Activated CD8-positive, alpha-beta memory T cell treated with anti-CD3 and anti-CD28 coated beads for 4 hours (primary cell): ENCODE measurements around the gene KLK14.

ENCODE experiments used
- DNase-seq, 2 donors: peaks; one replicate each; pipeline ENCODE4 v3.0.0-alpha.2; 2020; ENCODE audit warnings: low read depth in 2 of 2

The KLK14 gene

DNA sequence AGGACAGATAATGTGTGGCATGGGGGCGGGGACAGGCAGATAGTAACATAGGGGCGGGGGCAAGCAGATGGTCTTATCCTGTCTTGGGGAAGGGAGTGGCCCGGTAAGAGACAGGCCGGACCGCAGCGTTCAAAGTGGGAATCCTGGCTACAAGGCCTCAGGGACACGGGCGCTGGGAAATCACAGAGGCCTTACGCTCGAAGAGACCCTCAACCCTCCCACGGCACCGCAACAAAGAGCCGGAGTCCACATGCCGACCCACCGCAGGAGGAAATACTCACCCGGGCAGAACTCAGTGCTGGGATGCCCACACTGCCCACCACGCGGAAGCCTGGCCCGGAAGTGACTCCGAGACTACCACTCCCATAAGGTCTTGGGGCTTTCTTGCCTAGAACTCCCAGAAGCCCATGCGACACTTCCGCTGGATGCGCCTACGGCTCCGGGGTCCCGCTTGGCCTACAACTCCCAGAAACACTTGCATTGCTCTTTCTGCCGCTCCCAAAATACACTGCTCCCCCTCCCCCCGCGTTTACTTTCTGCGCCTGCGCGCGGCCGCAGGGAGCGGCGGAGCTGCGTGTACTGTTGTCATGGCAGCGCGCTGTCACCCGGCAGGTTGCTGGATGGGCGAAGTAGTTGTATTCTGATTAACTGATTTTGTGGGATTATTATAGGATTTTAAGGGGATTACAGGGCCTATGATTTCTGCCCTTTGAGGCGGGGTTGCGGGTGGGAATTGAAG is 25.5 kb upstream of the KLK14 start, which contains the start of gene CTU1:
Gene CTU1 (minus strand): TSS at position 344 of the 739 bp plus-strand sequence. CDS start 3,840 bp downstream, outside the sequence.
- DNase-seq, result peak; percentile 96 to 99

DNA sequence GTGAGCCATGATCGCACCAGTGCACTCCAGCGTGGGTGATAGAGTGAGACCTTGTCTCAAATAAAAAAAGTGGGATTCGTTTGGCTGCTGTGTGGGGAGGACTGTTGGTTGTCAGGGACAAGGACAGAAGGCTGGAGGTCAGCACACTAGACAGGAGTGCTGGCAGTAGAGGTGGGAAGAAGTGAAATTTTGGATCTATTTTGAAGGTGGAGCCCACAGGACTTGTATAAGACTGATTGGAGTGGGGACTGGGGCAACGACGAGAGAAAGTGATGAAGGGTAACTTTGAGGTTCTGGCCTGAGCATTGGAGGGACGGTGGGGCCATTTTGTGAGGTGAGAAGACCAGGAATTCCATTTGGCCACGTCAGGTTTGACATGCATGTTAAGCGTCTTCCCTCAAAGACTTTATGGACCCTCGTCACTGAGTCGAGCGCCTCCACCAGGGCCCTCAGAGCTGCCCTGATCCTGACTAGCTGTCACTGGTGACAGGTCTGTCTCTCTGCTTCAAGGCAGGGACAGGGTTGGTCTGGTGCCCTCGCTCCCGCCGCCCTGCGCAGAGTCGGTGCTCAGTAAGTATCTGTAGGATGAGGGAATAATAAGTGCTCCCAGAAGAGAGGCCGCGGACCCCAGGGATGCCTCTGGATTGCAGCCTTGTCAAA is 24.8 kb upstream of the KLK14 start:
- no peak for DNase-seq

DNA sequence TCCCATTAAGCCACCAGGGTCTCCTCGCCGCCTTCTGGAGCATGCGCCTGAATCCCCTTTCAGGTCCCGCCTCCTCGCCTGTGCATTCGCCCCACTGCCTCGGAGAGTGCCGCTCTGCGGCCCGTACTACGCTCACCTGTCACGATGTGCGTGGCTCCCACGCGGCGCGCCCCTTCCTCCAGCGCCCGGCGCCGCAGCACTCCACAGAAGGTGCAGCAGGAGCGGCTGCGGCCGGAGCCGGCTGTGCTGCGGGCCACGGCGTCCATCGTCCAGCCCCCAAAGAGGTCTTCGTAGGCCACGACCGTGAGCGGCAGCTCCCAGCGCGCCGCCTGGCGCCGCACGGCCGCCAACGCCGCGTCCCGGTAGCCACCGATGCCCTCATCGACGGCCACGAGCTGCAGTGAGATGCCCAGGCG is 21.2 kb upstream of the KLK14 start:
- DNase-seq, result no peak

DNA sequence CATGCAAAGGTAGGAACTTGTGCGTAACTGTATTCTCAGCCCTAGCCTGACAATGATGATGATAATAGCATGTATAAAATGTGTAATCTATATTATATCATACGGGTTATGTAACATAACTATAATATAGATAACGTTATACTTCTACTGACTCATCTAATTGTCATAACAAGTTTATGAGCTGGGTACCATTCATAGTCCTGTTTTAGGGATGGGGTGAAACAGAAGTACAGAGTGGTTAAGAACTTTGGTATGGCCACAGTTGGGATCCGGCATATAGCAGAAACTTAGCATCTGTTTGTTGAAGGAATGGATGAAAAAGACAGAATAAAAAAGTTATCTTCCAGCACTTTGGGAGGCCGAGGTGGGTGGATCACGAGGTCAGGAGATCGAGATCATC is 20.3 kb upstream of the KLK14 start:
- no peak for DNase-seq

DNA sequence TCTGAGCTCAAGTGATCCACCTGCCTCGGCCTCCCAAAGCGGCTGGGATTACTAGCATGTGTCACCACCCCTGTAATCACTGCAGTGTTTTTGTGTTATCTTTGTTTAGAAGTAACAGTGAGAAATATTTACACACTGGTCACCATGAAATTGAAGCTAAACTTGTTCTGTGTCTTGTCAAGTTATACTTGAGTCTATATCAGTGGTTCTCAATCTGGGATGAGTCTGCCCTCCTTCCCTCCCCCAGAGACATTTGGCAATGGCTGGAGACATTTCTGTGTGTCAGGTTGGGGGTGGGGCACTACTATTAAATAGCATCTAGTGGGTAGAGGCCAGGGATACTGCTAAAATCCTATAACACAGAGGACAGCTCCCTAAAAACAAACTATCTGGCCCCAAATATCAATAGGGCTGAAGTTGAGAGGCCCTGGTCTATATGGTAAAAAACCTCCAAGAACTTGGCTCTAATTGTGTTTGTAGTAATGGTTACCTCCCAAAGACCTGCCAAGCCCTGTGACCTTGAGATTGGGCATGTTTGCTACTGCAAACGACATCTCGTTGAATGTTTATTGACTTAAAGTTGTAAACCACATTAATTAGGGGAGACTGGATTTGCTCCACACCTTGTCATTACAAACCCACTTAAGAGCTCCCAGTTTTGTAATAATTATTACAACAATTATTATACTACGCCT is 18.6 kb upstream of the KLK14 start:
- DNase-seq, result no peak

DNA sequence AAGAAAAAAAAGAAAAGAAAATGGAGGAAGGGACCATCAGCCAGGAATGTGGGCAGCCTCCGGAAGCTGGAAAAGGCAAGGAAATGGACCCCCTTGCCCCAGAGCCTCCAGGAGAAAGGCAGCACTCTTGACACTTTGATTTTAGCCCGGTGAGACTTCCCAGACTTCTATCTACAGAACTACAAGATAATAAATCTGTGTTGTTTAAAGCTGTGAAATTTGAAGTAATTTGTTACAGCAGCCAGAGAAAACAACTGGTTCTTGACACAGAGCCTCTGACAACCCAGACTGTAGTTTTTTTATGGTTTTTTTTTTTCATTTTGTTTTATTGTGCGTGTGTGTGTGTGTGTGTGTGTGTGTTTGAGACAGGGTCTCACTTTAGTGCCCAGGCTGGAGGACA is 17.9 kb upstream of the KLK14 start:
- no peak for DNase-seq

DNA sequence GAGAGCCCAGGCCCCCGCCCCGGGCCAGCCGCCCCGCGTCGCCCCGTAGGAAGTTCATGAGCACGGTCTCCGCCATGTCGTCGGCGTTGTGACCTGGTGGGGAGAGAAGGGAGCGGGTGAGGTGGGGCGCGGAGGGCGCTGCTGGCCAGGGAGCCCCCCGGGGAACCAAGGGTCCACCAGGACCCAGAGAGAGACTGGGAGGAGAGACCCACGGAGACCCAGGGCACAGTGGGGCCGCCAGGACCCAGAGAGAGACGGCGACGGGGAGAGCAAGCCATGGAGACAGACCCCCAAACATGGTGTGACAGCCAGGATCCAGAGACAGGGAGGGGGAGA is 16.3 kb upstream of the KLK14 start:
- DNase-seq, result no peak

DNA sequence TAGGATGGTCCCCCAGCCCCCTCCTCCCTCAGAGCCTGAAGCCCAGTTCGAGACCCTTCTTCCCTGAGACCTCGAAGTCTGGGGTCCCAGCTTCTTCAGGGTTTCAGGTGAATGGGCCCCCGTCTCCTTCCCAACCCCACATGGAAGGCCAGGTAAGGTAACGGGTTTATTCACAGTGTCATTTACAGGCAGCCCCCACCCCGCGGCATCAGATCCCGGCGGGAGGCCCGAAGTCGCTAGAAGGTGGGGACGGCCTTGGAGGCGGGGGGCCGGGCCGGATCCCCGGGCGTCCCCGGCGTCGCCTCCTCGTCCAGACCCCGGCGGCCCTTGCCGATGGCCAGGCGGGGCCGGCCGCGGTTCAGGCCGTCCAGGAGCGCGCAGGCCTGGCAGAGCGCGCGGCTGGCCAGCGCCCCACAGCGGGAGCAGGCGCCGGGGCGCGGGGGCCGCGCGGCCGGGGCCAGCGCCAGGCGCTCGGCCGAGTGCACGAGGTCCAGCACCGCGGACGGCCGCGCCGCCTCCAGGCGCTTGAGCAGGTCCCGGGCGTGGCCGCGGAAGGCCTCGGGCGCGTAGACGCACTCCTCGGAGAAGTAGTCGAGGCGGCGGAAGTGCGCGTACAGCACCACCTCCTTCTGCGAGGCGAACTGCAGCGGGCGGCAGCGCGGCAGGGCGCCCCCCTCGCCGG is 15.8 kb upstream of the KLK14 start:
- no peak for DNase-seq

DNA sequence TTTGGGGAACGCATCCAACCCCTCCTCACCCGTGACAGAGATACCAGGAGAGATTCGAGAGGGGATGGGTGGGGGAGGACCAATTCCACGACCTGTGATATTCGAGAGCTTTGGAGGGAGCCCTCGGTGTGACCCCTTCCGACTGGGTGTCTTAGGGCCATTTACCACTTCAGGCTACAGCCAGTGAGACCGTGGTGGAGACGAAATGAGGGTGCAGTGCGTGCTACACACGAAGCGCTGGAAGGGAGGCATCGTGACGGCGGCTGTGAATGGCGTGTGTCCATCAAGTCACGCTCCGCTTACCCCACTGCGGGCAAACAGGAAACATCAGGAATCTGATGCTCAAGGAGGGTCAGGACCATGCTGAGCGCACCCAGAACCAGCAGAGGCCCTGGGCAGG is 15.1 kb upstream of the KLK14 start:
- DNase-seq, result no peak

DNA sequence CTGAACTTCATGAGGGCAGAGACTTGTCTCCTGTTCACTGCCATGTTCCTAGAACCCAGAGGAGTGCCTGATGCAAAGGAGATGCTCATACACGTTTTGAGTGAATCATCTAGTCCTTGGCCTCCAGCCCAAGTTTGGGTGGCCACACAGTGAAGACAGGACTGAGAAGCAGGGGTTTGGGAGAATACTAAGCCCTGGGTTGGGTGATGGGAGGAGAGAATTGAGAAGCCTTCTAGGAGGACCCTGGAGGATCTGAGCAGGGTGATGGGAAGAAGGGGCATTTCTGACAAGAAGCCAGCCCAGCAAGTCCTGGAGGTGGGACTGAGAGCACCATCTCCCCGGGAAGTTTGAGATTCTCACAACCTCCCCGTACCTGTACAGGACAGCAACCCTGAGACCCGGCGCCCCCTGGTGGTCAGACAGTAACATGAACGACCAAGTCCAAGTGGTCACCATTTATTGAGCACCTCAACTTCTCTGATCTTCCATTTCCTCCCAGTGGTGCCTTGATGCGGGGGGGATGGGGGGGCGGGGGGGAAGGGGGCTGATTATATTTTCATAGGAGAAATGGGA is 14.6 kb upstream of the KLK14 start:
- DNase-seq, result peak; percentile 43 to 48

DNA sequence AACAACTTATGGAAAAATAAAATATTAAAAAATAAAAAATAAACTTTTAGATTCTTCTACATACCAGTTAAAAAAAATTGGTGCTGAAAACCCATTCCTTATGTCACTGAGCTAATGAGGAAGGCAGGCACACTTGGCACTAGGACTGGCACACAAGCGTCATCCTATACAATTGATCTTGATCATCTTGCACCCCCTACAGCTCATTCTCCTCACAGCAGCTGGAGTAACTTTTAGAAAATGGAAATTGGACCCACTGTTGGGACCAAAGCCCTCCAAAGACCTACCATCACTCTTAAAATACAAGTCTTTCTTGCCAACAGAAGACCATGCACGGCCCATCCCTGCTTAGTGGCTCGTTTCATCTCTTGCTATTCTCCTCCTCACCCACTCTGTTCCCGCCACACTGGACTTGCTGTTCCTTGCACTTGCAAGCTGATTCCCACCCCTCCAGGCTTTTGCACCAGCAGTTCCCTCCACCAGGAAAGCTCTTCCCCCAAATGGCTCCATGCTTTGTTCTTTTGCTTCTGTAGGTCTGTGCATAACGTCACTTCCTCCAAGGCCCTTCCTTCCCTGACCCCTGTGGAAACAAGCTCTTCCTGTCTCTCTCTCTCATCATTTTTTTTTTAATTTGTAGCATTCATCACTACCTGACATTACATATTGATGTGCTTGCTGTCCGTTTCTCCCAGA is 13.9 kb upstream of the KLK14 start:
- DNase-seq, result no peak

DNA sequence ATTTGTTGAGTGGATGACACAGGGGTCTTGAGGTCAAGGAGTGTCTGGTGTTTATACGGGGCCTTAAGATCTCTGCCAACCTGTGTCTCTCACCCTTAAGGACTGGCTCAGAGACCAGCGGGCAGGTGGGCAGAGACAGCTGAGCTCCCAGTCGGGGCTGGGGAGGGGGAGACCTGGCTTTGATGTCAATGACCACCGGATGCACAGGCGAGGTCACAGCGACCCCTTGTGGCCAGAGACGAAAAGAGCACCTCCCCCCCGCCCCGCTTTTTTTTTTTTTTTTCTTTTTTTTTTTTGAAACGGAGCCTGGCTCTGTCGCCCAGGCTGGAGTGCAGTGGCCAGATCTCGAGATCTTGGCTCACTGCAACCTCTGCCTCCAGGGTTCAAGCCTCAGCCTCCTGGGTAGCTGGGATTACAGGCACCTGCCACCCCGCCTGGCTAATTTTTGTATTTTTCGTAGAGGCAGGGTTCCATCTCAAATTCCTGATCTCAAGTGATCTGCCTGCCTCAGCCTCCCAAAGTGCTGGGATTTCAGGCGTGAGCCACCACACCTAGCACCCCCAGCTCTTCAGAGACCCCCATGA is 12.1 kb upstream of the KLK14 start:
- DNase-seq, result no peak

DNA sequence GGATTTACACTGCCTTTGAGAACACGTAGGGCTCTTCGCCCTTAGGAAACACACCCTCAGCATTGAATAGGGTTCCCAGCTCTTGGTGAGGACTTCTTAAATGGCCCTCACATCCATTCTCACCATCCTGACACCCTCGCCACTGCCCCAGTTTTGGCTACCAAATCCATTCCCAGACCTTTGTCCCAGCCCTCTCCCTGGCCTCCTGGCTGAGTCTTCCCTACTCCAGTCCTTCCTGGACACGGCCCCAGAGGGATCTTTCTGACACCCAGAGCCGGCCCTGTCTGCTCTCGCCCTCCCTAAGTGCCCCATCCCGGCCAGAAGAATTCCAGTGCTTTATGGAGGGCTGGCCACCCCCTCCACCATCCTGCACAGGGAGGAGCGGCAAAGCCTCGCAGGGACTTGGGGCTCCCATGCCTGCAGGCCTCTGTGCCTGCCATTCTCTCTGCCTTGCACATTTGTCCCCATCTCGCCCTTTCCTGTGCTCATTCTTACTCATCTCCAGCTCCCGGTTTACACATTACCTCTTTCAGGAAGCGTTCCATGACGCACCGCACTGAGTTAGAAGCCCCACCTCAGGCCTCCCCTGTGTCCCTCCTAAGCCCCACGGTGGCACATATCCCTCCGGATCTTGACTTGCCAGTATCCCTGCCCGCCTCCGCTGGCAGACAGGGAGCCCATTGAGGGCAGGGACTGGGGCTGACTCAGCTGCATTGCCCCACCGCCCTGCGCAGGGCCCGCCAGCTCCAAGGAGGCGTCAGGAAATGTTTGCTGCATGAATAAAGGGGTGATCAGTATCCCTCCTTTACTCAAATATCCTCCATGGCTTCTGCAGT is 11.0 kb upstream of the KLK14 start:
- no peak for DNase-seq

DNA sequence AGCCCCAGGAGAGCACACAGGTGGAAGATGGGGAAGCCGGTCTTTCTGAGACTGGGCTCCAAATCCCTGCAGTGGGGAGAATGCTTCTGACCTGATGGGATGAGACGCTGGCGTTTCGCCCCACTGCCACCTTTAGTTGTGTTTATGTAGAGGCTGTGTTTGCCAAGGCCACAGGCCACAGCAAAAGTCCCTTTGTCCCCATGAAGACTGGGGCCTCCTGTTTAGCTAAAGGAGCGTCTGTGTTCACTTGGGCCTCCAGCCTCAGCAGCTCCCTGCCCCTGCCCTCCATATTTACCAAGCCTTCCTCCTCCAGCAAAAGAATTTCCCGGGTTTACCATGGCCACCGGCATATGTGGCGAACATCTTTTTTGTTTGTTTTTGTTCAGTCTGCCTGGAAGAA is 10.4 kb upstream of the KLK14 start:
- DNase-seq, result no peak

DNA sequence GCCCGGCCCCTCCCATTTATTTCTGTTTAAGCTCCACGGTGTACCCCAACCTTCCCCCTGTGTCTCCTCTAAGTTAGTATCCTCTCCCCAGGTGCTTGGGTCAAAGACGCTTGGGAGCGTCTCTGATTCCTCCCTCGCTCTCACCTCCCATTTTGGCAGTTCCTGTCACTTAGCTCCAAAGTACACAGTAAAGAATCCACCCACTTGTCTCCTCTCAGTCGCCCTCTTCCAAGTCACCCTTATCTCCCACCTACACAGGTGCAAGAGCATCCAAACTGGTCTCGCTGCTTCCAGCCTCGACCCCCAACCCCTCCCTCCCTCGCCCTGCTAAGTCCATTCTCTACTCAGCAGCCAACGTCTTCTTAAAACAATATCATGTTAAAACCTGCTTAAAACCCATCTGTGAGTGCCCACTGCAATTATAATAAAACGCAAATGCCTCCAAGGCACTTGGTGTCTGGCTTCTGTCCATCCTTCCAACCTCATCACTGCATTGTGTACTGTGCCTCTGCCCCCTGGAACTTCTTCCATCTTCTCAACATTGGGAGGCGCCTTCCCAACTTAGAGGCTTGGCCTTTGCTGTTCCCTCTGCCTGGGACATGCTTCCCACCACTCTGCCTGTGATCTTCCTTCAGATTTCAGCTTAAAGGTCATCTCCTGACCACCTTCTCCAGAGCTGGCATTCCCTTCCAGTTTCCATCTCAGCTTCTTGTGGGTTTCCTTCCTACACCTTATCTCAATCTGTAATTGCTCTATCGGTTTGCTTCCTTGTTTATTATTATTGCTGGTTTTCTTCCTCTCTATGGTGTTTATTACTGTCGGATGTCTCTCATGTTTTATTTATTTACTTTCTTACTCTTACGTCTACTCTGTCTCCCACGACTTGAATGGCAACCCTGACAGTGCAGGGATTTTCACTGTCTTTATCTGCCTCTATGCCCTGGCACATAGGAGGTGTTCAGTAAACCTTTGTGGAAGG is 9.5 kb upstream of the KLK14 start:
- DNase-seq, result no peak

DNA sequence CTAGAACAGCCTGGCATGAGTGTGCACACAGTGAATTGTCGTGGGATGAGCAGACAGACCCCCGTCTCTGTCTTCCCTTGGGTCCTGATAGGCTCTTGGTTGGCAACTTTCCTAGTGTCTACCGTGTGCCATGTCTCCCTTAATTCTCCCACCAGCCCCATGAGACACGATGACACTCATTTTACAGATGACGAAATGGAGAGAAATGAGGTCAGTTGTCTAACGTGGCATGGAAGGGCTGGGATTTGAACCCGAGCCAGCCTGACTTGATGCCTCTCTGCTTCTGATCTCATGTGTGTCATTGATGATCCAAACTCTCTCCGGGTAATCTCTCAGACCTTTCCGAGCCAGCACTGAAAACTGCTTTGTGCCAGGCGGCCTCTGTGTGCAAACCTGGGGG is 8.4 kb upstream of the KLK14 start:
- no peak for DNase-seq

DNA sequence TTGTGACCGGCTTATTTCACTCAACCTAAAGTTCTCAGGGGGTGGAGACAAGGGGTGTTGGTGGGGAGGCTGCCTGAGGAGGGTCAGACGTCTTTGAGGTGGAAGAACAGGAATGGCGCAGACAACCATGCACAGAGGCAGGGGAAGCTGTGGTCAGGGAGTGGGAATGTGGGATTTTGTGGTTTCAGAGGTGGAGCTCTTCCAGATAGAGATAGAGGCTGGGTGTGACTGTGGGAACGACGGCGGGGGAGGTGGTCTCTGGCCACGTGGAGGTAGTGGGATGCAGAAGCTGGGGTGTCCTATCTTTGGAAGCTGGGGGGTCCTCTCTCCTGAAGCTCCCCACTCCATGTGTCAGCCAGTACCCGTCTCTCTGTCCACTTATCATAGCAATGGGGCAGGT is 7.8 kb upstream of the KLK14 start:
- DNase-seq, result no peak

DNA sequence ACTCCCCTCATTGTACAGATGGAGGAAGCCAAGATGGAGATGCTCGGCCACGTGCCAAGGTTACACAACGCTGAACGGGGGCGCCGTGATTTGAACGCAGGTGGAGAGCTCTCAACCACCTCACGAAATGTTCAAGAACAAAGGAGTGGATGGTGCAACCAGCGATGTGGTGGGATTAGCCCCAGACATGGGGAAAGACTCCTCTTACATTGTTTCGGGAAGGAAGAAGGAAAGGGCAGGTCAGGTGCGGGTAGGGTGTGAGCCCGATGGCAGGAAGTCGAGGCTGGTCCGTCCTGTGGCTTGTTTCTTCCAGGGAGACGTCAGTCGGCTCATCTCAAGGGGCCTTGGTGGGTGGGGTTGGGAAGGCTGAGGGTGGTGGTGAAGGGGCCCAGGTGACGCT is 7.1 kb upstream of the KLK14 start:
- no peak for DNase-seq
